GM19372 (cell line): ENCODE results near the gene VPS8.
"Not testable (repeated sequence)": the region's sequence is repeated elsewhere in the genome, so short reads cannot be mapped to it uniquely, and the experiment has no call there.

Experiments used
- ATAC-seq: cut with Tn5 transposase; IDR thresholded peaks from one replicate; pipeline ENCODE4 v1.9.1; 2021; ENCODE audit warnings: mild to moderate bottlenecking, low read depth, moderate library complexity; ENCODE audit not compliant: unreplicated experiment

VPS8 gene

DNA sequence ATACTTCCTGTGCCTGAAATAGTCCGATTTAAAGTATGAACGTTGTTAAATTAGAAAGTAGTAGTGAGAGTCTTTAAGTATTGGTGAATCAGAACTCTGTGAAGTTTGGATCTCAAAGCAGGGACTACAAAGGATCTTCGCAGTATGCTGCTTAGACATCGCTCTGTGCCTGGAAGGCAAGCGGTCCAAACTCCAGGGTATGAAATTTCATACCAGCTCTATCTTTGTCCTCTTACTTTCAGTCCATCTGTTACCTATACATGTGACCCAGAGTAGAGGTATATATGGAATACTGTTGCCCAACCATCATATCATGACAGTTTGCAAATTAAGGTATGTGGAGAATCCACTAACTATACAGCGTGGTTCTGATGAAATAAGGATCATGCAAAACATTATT is 34.5 kb downstream of the VPS8 start:
- ATAC-seq: no peak

- no peak for ATAC-seq
These were observed 37.0 kb downstream of the VPS8 start for GRCh38 chr3:184848934-184849333.

DNA sequence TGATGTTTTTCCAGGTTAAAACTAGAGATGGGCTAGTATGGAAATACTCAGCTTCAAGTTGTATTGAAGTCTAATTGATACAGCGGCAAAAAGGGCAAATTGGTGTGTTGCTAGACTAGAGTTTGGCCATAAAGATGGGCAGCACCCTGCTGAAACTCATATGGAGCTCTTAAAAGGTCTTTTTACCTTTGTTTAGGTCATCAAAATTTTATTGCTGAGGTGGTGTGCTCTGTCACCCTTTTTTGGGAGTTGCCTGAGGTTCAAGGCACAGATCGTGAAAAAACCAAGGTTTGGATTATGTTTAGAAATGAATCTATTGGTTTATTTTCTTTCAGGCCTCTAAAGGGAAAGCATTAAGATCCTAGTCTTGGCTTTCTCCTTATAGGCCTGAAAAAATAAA is 38.2 kb downstream of the VPS8 start:
- no peak for ATAC-seq

GRCh38 chr3:184857099-184857498 is 45.1 kb downstream of the VPS8 start:
- no peak for ATAC-seq

DNA sequence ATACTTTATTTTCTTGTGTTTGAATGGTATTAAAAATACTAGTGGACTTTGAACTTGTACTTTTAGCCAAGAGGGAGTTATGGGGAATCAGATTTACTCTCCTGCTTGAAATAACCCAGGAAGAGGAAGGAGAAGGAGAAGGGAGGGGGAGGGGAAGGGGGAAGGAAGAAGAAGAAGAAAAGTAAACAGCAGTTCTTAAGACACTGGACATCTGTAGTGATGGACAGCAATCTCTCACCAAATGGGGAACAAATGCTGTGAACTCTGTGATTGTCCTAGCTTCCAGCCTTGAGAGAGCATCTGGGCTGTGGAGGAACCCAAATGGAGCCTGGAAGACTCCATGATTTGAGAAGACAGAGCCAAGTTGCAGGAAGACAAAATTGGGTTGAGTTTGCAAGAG is 52.0 kb downstream of the VPS8 start:
- no peak for ATAC-seq

DNA sequence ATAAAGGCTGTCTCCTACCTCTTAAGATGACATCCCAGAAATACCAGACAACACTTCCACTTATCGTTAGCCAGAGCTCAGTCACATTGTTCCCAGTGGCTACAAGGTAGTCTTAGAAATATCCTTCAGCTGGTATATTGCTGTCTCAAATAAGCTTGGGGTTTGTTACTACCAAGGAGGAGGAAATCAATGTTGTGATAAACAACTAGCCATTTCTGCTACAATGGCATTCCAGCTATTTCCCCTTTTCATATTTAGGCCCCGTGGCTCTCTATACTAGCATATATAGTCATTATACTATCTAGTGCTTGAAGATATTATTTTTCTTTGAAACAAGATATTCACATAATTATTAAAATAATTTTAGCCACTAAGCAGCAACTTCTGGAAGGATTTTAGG is 56.5 kb downstream of the VPS8 start:
- ATAC-seq: no peak

GRCh38 chr3:184872200-184872599 is 60.2 kb downstream of the VPS8 start:
- no peak for ATAC-seq

DNA sequence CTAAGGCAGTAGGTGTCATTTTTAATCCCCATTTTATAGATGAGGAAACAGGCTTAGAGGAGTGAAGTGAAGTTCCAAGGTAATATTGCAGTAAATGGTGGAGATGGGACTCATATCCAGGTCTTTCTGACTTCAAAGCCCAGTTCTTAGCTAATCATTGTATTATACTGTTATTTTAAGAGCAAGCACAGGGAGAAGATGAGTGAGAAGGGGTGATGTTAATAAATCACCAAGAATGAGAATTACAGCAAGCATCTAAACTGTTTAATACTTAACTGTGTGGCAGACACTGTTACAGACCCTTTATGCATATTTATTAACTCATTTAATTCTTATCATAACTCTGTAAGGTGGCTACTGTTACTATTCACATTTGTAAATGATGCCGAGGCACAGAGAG is 61.2 kb downstream of the VPS8 start:
- ATAC-seq: no peak

- ATAC-seq: no peak
These were observed 63.0 kb downstream of the VPS8 start for GRCh38 chr3:184874709-184875644.

DNA sequence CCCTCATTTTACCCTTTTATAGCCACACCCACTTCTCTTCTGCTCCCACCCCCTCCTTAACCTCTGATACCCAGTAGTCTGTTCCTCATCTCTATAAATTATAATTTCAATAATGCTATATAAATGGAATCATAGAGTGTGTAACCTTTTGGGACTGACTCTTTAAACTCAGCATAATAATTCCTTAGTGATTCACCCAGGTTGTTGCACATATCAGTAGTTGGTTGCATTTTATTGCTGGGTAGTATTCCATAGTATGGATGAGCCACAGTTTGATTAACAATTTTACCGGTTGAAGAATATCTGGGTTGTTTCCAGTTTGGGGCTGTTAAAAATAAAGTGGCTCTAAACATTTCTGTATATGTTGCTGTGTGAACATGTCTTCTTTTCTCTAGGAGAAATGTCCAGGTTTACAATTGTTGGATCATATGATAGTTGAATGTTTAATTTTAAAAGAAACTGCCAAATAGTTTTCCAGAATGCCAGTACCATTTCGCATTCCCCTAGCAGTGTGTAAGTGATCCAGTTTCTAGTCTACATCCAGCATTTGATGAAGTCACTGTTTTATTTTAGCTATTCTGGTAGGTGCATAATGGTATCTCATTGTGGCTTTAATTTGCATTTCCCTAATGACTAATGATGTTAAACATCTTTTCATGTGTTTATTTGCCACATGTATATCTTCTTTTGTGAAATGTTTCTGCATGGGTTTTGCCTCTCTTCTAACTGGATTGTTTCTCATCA is 68.5 kb downstream of the VPS8 start:
- no peak for ATAC-seq

GRCh38 chr3:184884359-184885017 is 72.5 kb downstream of the VPS8 start:
- peak; percentile 89 for ATAC-seq

- ATAC-seq: no peak
These were observed 73.1 kb downstream of the VPS8 start for GRCh38 chr3:184885112-184885511.

DNA sequence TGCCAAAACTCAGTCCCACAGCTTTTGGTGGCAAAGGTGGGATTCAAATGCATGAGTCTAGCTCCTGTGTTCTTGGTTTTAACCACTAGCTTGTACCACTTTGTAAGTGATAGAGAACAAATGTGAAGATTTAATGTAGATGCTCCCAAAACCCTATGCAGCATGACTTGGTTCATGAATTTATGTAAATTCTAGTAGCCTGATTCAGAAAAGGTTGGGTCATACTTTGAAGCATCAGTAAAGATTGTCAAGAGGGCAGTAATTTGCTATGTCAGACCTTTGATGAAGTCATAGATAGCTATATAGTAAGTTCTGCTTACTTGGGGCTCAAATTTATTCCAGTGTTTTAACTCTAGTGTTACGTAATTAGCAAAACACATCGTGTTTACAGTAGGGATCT is 75.6 kb downstream of the VPS8 start:
- no peak for ATAC-seq

- ATAC-seq: no peak
These were observed 77.4 kb downstream of the VPS8 start for GRCh38 chr3:184889312-184889904.

DNA sequence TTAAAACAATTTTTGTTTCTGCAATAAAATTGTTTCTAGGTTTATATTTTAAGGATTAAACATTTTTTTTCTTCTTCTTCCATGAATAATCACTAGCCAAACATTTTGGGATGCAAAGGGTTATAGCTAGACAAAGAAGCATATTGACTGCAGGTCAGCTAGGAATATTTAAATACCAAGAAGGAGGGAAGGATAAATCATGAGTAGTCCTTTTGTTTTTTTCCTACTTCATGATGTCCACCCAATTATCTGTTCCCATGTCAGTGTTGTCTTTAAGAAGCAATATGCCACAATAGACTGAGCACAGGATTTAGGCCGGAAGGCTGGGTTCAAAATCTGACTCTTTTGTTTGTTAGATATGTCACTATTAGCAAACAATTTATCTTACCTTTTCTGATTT is 82.1 kb downstream of the VPS8 start:
- ATAC-seq: no peak

GRCh38 chr3:184895350-184895749 is 83.4 kb downstream of the VPS8 start:
- ATAC-seq: no peak

- no peak for ATAC-seq
These were observed 84.4 kb downstream of the VPS8 start for GRCh38 chr3:184896336-184896735.

GRCh38 chr3:184899953-184900595 is 88.1 kb downstream of the VPS8 start:
- no peak for ATAC-seq

DNA sequence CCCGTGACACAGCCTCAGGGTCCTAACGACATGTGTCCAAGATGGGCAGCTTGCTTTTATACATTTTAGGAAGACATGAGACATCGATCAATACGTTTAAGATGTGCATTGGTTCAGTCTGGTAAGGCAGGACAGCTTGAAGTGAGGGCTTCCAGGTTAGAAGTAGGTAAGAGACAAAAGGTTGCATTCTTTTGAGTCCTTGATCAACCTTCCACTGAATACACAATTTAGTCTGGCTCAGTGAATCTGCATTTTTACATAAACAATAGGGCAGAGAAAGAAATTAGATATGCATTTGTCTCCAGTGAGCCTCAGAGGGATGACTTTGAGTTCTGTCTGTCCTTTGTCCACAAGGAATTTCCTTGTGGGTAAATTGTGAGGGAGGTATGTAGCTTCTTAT is 95.1 kb downstream of the VPS8 start:
- ATAC-seq: not testable (repeated sequence)
